Upper lobe of left lung (tissue), 6 donors: Measurements from ENCODE around the gene ECE1. TPM values are rescaled to one million over a fixed set of nuclear protein-coding genes. Genes with fewer than 3 reads are reported as not detected.

Experiments used
- ATAC-seq, 2 donors: fragments of 200-7000 bp; cut with Tn5 transposase; one replicate each; pipeline ENCODE4 v1.9.1; 2022; ENCODE audit warnings: mild to moderate bottlenecking in 2 of 2, moderate library complexity in 2 of 2; ENCODE audit not compliant: low FRiP score in 2 of 2
- DNase-seq, 2 donors: peaks; one replicate each; pipeline ENCODE4 v3.0.0-alpha.2; 2019 to 2020
- H3K27ac ChIP-seq, 4 donors: fragments of 200-600 bp; sonication (generic); one replicate each; pipeline ENCODE4 v1.5.1; 2016 to 2019
- H3K27me3 ChIP-seq, 4 donors: fragments of 200-600 bp; sonication (generic); one replicate each; pipeline ENCODE4 v1.5.1; 2017 to 2019
- H3K36me3 ChIP-seq, 4 donors: fragments of 200-600 bp; sonication (generic); one replicate each; pipeline ENCODE4 v1.5.1; 2016 to 2019
- H3K4me1 ChIP-seq, 4 donors: fragments of 200-600 bp; sonication (generic); one replicate each; pipeline ENCODE4 v1.5.1; 2018 to 2019
- H3K4me3 ChIP-seq, 4 donors: fragments of 200-600 bp; sonication (generic); one replicate each; pipeline ENCODE4 v1.5.1; 2017 to 2019; ENCODE audit warnings: mild to moderate bottlenecking in 2 of 4, moderate library complexity in 1 of 4
- H3K9me3 ChIP-seq, 4 donors: fragments of 200-600 bp; sonication (generic); one replicate each; pipeline ENCODE4 v1.5.1; 2018 to 2019
- EP300 ChIP-seq, 4 donors: sonication (generic); formaldehyde crosslinking; IDR thresholded peaks; one replicate each; pipeline ENCODE4 v1.5.1; 2017; ENCODE audit warnings: antibody characterized with exemption in 4 of 4, control low read depth in 2 of 4
- POLR2A ChIP-seq, 4 donors: fragments of 450-650 bp; IDR thresholded peaks; one replicate each; pipeline ENCODE4 v1.5.1; 2016 to 2017; ENCODE audit warnings: antibody characterized with exemption in 4 of 4, mild to moderate bottlenecking in 2 of 4
- POLR2AphosphoS5 ChIP-seq, 2 donors: sonication (generic); formaldehyde crosslinking; IDR thresholded peaks; one replicate each; pipeline ENCODE4 v1.5.1; 2017; ENCODE audit warnings: antibody characterized with exemption in 2 of 2
- WGBS, 2 donors: methylation state at CpG; one replicate each; pipeline ENCODE4 v1.1.5; 2017 to 2018; 5-methylcytosine and 5-hydroxymethylcytosine counted together
- total RNA-seq, 6 donors: library from RNA; depleted of rRNA in 4 of 6; stranded (reverse); fragments of >200 nt in 4 of 6; gene quantifications; one replicate each; pipeline versions ENCODE4 v1.1.0 to v1.2.1, GENCODE V29; 2016 to 2021
- TF ChIP-seq, protein P1 (sequence below), 6 experiments: fragments of 450-650 bp in 4 of 6; fragments of 200-600 bp in 2 of 6; sonication (generic) in 2 of 6; IDR thresholded peaks; one replicate each; pipeline ENCODE4 v1.5.1; 2016 to 2019; ENCODE audit warnings: antibody characterized with exemption in 6 of 6
- donor health status: DM: no; HTN: no; CAD: no; lungs with moderate emphysema.
- donor health status: DM: no; HTN: yes; CAD: no; lungs with severe emphysema.

ECE1 gene
- total RNA-seq, 6 donors from 2014 or later: 55.8 to 120 (median 74.8) TPM

- WGBS, 2 donors: 67 to 78% methylated on average over 9 of the region's 9 CpGs
- Histone ChIP-seq H3K36me3 (no peaks in the 10 kb centered on the region), H3K4me1 (peaks cover 51 to 74% (median 55%) of the 10 kb centered on the region in 4 donors), H3K4me3 (peak overlapping the region in 2 of 4 donors; percentile 5 to 14), H3K9me3 (no peaks in the 10 kb centered on the region), H3K27ac (peak overlapping the region; percentile 82 to 92 (median 84)), H3K27me3 (no peaks in the 10 kb centered on the region)
- TF ChIP-seq POLR2AphosphoS5 (IDR thresholded peaks at IDR 0.05) (no peak), POLR2A (IDR thresholded peaks at IDR 0.05) (no peak), EP300 (IDR thresholded peaks at IDR 0.05) (no peak)
- TF ChIP-seq, protein P1, sequence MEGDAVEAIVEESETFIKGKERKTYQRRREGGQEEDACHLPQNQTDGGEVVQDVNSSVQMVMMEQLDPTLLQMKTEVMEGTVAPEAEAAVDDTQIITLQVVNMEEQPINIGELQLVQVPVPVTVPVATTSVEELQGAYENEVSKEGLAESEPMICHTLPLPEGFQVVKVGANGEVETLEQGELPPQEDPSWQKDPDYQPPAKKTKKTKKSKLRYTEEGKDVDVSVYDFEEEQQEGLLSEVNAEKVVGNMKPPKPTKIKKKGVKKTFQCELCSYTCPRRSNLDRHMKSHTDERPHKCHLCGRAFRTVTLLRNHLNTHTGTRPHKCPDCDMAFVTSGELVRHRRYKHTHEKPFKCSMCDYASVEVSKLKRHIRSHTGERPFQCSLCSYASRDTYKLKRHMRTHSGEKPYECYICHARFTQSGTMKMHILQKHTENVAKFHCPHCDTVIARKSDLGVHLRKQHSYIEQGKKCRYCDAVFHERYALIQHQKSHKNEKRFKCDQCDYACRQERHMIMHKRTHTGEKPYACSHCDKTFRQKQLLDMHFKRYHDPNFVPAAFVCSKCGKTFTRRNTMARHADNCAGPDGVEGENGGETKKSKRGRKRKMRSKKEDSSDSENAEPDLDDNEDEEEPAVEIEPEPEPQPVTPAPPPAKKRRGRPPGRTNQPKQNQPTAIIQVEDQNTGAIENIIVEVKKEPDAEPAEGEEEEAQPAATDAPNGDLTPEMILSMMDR (IDR thresholded peaks at IDR 0.05): no peak
- no peak for DNase-seq
- ATAC-seq: no peak
Observed at GRCh38 chr1:21292984-21293536, 2.8 kb upstream of the ECE1 start.

DNA sequence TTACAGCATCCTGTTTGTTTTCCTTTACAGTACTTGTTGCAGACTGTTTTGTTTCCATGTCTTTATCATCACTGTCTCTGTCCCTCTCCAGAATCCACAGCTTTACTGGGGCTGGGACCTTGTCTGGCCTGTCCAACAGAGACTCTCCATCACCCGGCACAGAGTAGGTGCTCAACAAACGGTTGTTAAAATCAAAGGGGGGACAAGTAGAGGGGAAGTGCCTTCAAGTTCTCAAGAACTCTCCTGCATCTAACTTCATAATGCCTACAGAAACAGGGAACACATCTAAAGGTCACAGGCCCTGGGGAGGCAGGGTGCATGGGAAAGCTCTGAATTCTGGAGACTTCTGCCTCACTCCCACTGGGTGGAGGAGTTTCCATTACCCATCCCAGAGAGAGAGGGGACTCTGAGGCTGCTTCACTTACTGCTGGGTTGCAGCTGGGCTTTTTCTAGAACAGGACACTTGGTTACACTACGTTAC, 2.3 kb upstream of the ECE1 start:
- Histone ChIP-seq H3K27me3 (no peaks in the 10 kb centered on the region), H3K9me3 (no peaks in the 10 kb centered on the region), H3K36me3 (no peaks in the 10 kb centered on the region), H3K27ac (peak overlapping the region; percentile 82 to 92 (median 84)), H3K4me3 (no peak overlapping the region), H3K4me1 (peaks cover 51 to 74% (median 58%) of the 10 kb centered on the region in 4 donors)
- TF ChIP-seq POLR2A (IDR thresholded peaks at IDR 0.05) (no peak), POLR2AphosphoS5 (IDR thresholded peaks at IDR 0.05) (no peak), EP300 (IDR thresholded peaks at IDR 0.05) (no peak)
- TF ChIP-seq, protein P1 (IDR thresholded peaks at IDR 0.05): no peak
- 71 to 82% methylated on average over 3 of the region's 3 CpGs for WGBS, 2 donors
- ATAC-seq (no peak), DNase-seq (no peak)

DNA sequence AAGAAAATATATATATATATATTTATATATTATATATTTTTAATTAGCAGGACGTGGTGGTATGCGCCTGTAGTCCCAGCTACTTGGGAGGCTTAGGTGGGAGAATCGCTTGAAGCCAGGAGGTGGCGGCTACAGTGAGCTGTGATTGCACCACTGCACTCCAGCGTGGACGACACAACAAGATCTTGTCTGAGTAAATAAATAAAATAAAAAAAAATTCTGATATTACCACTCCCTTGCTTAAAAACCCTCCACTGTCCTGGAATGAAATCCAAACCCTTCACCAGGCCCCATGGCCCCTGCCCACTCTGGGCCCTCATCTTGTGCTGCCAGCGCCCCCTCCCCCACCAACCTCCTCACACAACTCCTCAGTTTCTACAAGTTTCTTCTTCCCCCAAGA, 1.7 kb upstream of the ECE1 start:
- Histone ChIP-seq H3K36me3 (no peaks in the 10 kb centered on the region), H3K4me1 (peaks cover 51 to 74% (median 58%) of the 10 kb centered on the region in 4 donors), H3K27me3 (no peaks in the 10 kb centered on the region), H3K27ac (peak overlapping the region in 3 of 4 donors; percentile 84 to 92 (median 88)), H3K9me3 (no peaks in the 10 kb centered on the region), H3K4me3 (no peak overlapping the region)
- no peak for DNase-seq
- TF ChIP-seq, protein P1 (IDR thresholded peaks at IDR 0.05): no peak
- TF ChIP-seq POLR2AphosphoS5 (IDR thresholded peaks at IDR 0.05): no peak
- no peak for TF ChIP-seq POLR2A (IDR thresholded peaks at IDR 0.05)
- no peak for TF ChIP-seq EP300 (IDR thresholded peaks at IDR 0.05)
- ATAC-seq: no peak
- 93 to 94% methylated on average over 7 of the region's 7 CpGs for WGBS, 2 donors

- ATAC-seq: no peak
- Histone ChIP-seq H3K4me3 (peak overlapping the region in 2 of 4 donors; percentile 74 to 78), H3K9me3 (no peaks in the 10 kb centered on the region), H3K27ac (peak overlapping the region; percentile 77 to 91 (median 88)), H3K4me1 (peaks cover 51 to 68% (median 58%) of the 10 kb centered on the region in 4 donors), H3K36me3 (no peaks in the 10 kb centered on the region), H3K27me3 (no peaks in the 10 kb centered on the region)
- no peak for DNase-seq
- whole genome bisulfite sequencing, 2 donors: 80 to 93% methylated on average over 8 of the region's 8 CpGs
- no peak for TF ChIP-seq POLR2A (IDR thresholded peaks at IDR 0.05)
- TF ChIP-seq, protein P1 (IDR thresholded peaks at IDR 0.05): no peak
- TF ChIP-seq POLR2AphosphoS5 (IDR thresholded peaks at IDR 0.05): no peak
- TF ChIP-seq EP300 (IDR thresholded peaks at IDR 0.05): no peak
Observed at GRCh38 chr1:21291184-21291583, 921 bp upstream of the ECE1 start.

- ATAC-seq (no peak), DNase-seq (no peak)
- no peaks in the 10 kb centered on the region for H3K9me3 ChIP-seq
- peak overlapping the region; percentile 24 to 78 (median 68) for H3K4me3 ChIP-seq
- peaks cover 51 to 64% (median 57%) of the 10 kb centered on the region in 4 donors for H3K4me1 ChIP-seq
- peak overlapping the region; percentile 77 to 91 (median 88) for H3K27ac ChIP-seq
- no peaks in the 10 kb centered on the region for H3K36me3 ChIP-seq
- TF ChIP-seq POLR2AphosphoS5 (IDR thresholded peaks at IDR 0.05): no peak
- TF ChIP-seq POLR2A (IDR thresholded peaks at IDR 0.05): no peak
- TF ChIP-seq, protein P1 (IDR thresholded peaks at IDR 0.05): no peak
- TF ChIP-seq EP300 (IDR thresholded peaks at IDR 0.05): no peak
- 8 to 14% methylated on average over 2 to 5 of the region's 9 CpGs for WGBS, 2 donors
- no peaks in the 10 kb centered on the region for H3K27me3 ChIP-seq
Observed at GRCh38 chr1:21290546-21290944, 282 bp upstream of the ECE1 start.
